MM.1S (cell line): ENCODE results near the gene LEF1.

Experiments used
- DNase-seq: peaks from one replicate; pipeline ENCODE4 v3.0.0-alpha.2; 2015
- H2AFZ ChIP-seq: fragments of 300-600 bp; sonication (generic); 2 replicates; pipeline ENCODE4 v1.6.0; 2016; ENCODE audit warnings: antibody characterized with exemption, low read length
- H3F3A ChIP-seq: fragments of 300-600 bp; sonication (generic); 2 replicates; pipeline ENCODE4 v1.6.1; 2016; ENCODE audit warnings: mild to moderate bottlenecking, antibody characterized with exemption, low read length, moderate library complexity, mixed read lengths; ENCODE audit not compliant: insufficient read depth
- H3K27ac ChIP-seq: fragments of 300-600 bp; sonication (generic); 2 replicates; pipeline ENCODE4 v1.5.1; 2016; ENCODE audit warnings: mild to moderate bottlenecking, low read length
- H3K27me3 ChIP-seq: fragments of 300-600 bp; sonication (generic); replicated peaks from 2 replicates; pipeline ENCODE4 v1.6.0; 2016; ENCODE audit warnings: low read length; ENCODE audit not compliant: insufficient read depth
- H3K36me3 ChIP-seq: fragments of 300-600 bp; sonication (generic); replicated peaks from 2 replicates; pipeline ENCODE4 v1.6.1; 2016; ENCODE audit warnings: mild to moderate bottlenecking, low read length, mixed read lengths; ENCODE audit not compliant: insufficient read depth
- H3K4me1 ChIP-seq: fragments of 300-600 bp; sonication (generic); 2 replicates; pipeline ENCODE4 v1.6.1; 2016; ENCODE audit warnings: low read length, mixed read lengths
- H3K4me2 ChIP-seq: fragments of 300-600 bp; sonication (generic); 2 replicates; pipeline ENCODE4 v1.6.0; 2016; ENCODE audit warnings: low read depth, low read length
- H3K4me3 ChIP-seq: fragments of 300-600 bp; sonication (generic); 2 replicates; pipeline ENCODE4 v1.5.1; 2016; ENCODE audit warnings: low read length, mixed read lengths
- H3K79me2 ChIP-seq: fragments of 300-600 bp; sonication (generic); 2 replicates; pipeline ENCODE4 v1.6.1; 2016; ENCODE audit warnings: mixed run types, low read length, mixed read lengths
- H3K9ac ChIP-seq: fragments of 300-600 bp; sonication (generic); 2 replicates; pipeline ENCODE4 v1.6.1; 2016; ENCODE audit warnings: low read length, mixed read lengths
- H3K9me2 ChIP-seq: fragments of 300-600 bp; sonication (generic); replicated peaks from 2 replicates; pipeline ENCODE4 v1.6.1; 2016; ENCODE audit warnings: mild to moderate bottlenecking, low read length, mixed read lengths; ENCODE audit not compliant: insufficient read depth
- H3K9me3 ChIP-seq: fragments of 300-600 bp; sonication (generic); replicated peaks from 2 replicates; pipeline ENCODE4 v1.6.1; 2016; ENCODE audit warnings: mild to moderate bottlenecking, low read length, mixed read lengths; ENCODE audit not compliant: insufficient read depth
- H4K20me1 ChIP-seq: fragments of 300-600 bp; sonication (generic); 2 replicates; pipeline ENCODE4 v1.6.1; 2016; ENCODE audit warnings: mild to moderate bottlenecking, low read length, moderate library complexity, mixed read lengths; ENCODE audit not compliant: insufficient read depth
- CTCF ChIP-seq: fragments of 300-600 bp; sonication (generic); IDR thresholded peaks from 2 replicates; pipeline ENCODE4 v1.5.1; 2016; ENCODE audit warnings: antibody characterized with exemption, low read length, mixed read lengths
- EZH2 ChIP-seq: fragments of 300-600 bp; sonication (generic); optimal IDR thresholded peaks from 2 replicates; pipeline ENCODE3; 2017; ENCODE audit warnings: low read depth, mild to moderate bottlenecking, antibody characterized with exemption, low read length, mixed read lengths
- EZH2phosphoT487 ChIP-seq: fragments of 300-600 bp; sonication (generic); IDR thresholded peaks from 2 replicates; pipeline ENCODE4 v1.6.1; 2018; ENCODE audit warnings: antibody characterized with exemption, low read length

The LEF1 gene

GRCh38 chr4:108003982-108004515 lies 164.7 kb downstream of the LEF1 start:
- Histone ChIP-seq H3K4me2 (no peak overlapping the region), H3K4me3 (no peak overlapping the region), H3K9ac (no peak overlapping the region), H3F3A (no peaks in the 10 kb centered on the region), H3K36me3 (0 out of 2 replicates have a peak, but pooled peaks cover 5% of the 10 kb centered on the region), H4K20me1 (no peaks in the 10 kb centered on the region), H3K79me2 (peaks cover 91% of the 10 kb centered on the region), H3K27ac (no peak overlapping the region), H3K4me1 (peaks cover 15% of the 10 kb centered on the region), H2AFZ (no peak overlapping the region), H3K9me3 (no peaks in the 10 kb centered on the region), H3K27me3 (no peaks in the 10 kb centered on the region), H3K9me2 (no peaks in the 10 kb centered on the region)
- TF ChIP-seq CTCF, result no peak
- no peak for TF ChIP-seq EZH2
- TF ChIP-seq EZH2phosphoT487, result no peak
- DNase-seq, result no peak

GRCh38 chr4:108001540-108002135 lies 167.1 kb downstream of the LEF1 start:
- Histone ChIP-seq H3K27me3 (no peaks in the 10 kb centered on the region), H3K4me2 (no peak overlapping the region), H3K36me3 (0 out of 2 replicates have a peak, but pooled peaks cover 5% of the 10 kb centered on the region), H4K20me1 (no peaks in the 10 kb centered on the region), H3F3A (no peaks in the 10 kb centered on the region; the same call in 1 of the 2 replicates), H3K9ac (no peak overlapping the region), H2AFZ (no peak overlapping the region), H3K4me1 (peaks cover 30% of the 10 kb centered on the region), H3K27ac (no peak overlapping the region), H3K9me2 (no peaks in the 10 kb centered on the region), H3K9me3 (no peaks in the 10 kb centered on the region), H3K79me2 (peaks cover 92% of the 10 kb centered on the region), H3K4me3 (no peak overlapping the region)
- TF ChIP-seq EZH2phosphoT487 (no peak), EZH2 (no peak), CTCF (no peak)
- DNase-seq, result no peak

GRCh38 chr4:107999932-108000539 lies 168.7 kb downstream of the LEF1 start:
- no peaks in the 10 kb centered on the region for H3K27me3 ChIP-seq
- no peak overlapping the region for H3K27ac ChIP-seq
- peaks cover 41% of the 10 kb centered on the region for H3K4me1 ChIP-seq
- TF ChIP-seq CTCF (no peak), EZH2 (no peak), EZH2phosphoT487 (no peak)
- no peak overlapping the region for H2AFZ ChIP-seq
- no peak overlapping the region for H3K4me3 ChIP-seq
- no peak overlapping the region for H3K9ac ChIP-seq
- H3K4me2 ChIP-seq, result no peak overlapping the region
- H3F3A ChIP-seq, result no peaks in the 10 kb centered on the region; the same call in 1 of the 2 replicates
- no peaks in the 10 kb centered on the region for H3K9me3 ChIP-seq
- no peak for DNase-seq
- H3K79me2 ChIP-seq, result peaks cover 93% of the 10 kb centered on the region
- H4K20me1 ChIP-seq, result no peaks in the 10 kb centered on the region
- no peaks in the 10 kb centered on the region for H3K9me2 ChIP-seq
- H3K36me3 ChIP-seq, result peaks cover 5% of the 10 kb centered on the region; the same call in 1 of the 2 replicates
